Progenitor cell of endocrine pancreas (in vitro differentiated cells): Measurements from ENCODE around the gene SHC4. TPM values are rescaled to one million over a fixed set of nuclear protein-coding genes. Genes with fewer than 3 reads are reported as not detected.

ENCODE experiments used
- DNase-seq: peaks from one replicate; pipeline ENCODE4 v3.0.0; 2021; ENCODE audit warnings: low spot score; ENCODE audit not compliant: unreplicated experiment
- H3K27ac Mint-ChIP-seq: 2 replicates; pipeline ENCODE4 v1.8.0; 2021; ENCODE audit warnings: mild to moderate bottlenecking, moderate library complexity, mixed read lengths
- H3K27me3 Mint-ChIP-seq: 2 replicates; pipeline ENCODE4 v1.8.0; 2021; ENCODE audit warnings: mixed read lengths
- H3K36me3 Mint-ChIP-seq: 2 replicates; pipeline ENCODE4 v1.8.0; 2022; ENCODE audit warnings: mixed read lengths; ENCODE audit not compliant: insufficient read depth
- H3K4me1 Mint-ChIP-seq: 2 replicates; pipeline ENCODE4 v1.8.0; 2021; ENCODE audit warnings: low read depth, mixed read lengths
- H3K4me3 Mint-ChIP-seq: 2 replicates; pipeline ENCODE4 v1.8.0; 2021; ENCODE audit warnings: low read depth, mild to moderate bottlenecking, moderate library complexity, mixed read lengths
- H3K9me3 Mint-ChIP-seq: 2 replicates; pipeline ENCODE4 v1.8.0; 2021; ENCODE audit warnings: low read depth, mixed read lengths
- CTCF ChIP-seq: fragments of 200-600 bp; sonication (generic); IDR thresholded peaks from one replicate; pipeline ENCODE4 v1.5.0; 2021; ENCODE audit warnings: antibody characterized with exemption, mild to moderate bottlenecking; ENCODE audit not compliant: unreplicated experiment
- total RNA-seq: library from RNA; stranded (reverse); gene quantifications from 2 replicates; pipeline ENCODE4 v1.2.1, GENCODE V29; 2021

Gene SHC4
- total RNA-seq, 1 donor from 2014 or later = 0.36 TPM

DNA sequence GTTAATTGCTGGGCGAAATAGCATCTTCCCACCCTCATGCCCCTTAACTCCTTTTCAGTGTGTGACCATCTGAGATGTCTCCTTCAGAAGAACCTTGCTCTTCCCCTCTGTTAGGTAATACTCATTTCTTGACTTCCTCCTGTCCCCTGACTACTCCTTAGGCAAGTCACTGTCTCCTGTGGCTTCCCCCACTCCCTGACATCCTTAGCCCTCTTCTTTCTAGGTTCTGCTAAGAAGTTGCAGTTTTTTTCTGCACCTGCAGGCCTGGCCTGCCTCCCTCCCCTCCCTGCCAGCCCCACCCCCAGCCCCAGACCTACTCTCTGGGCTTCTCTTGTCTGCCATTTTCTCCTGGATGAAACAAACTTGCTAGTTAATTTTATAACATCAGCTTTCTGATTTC is 101.0 kb downstream of the SHC4 start:
- DNase-seq = no peak

DNA sequence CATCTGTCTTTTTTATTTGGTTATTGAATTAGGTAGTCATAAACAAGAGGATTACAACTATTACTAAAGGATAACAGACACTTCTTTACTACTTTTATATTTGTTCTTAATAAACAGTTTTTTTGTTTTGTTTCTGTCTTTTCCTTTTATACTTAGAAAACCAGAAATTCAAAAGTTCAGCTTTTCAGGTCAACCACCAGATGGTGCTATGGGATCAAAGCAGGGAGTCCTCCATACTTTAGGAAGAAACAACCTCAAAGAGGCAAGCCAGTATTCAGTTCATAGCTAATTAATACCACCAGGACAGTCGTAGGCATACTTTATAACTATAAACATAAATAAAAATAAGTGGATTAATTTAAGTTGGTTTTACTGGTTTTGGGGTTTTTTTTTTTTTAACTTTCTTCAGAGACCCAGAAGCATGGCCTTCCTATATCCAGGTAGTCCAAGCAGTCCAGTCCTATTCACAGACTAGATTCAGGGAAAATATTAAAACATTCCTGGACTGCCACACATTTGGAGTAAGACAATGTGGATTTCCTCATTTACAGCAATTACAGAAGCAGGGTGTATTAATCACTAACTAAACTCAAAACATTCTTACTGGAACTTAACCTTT is 101.8 kb downstream of the SHC4 start:
- TF ChIP-seq CTCF = peak; percentile 94
- H3K36me3 Mint-ChIP-seq = no peaks in the 10 kb centered on the region
- H3K9me3 Mint-ChIP-seq = no peaks in the 10 kb centered on the region
- no peak for DNase-seq
- H3K4me3 Mint-ChIP-seq = no peak overlapping the region
- no peak overlapping the region for H3K27ac Mint-ChIP-seq
- H3K27me3 Mint-ChIP-seq = no peaks in the 10 kb centered on the region
- peaks cover 1% of the 10 kb centered on the region for H3K4me1 Mint-ChIP-seq

More for the DNA sequence above, 101.0 kb downstream of the SHC4 start:
- Mint-ChIP-seq H3K36me3 (no peaks in the 10 kb centered on the region), H3K27ac (no peak overlapping the region), H3K9me3 (no peaks in the 10 kb centered on the region), H3K27me3 (no peaks in the 10 kb centered on the region), H3K4me1 (no peaks in the 10 kb centered on the region), H3K4me3 (no peak overlapping the region)
- TF ChIP-seq CTCF = no peak

DNA sequence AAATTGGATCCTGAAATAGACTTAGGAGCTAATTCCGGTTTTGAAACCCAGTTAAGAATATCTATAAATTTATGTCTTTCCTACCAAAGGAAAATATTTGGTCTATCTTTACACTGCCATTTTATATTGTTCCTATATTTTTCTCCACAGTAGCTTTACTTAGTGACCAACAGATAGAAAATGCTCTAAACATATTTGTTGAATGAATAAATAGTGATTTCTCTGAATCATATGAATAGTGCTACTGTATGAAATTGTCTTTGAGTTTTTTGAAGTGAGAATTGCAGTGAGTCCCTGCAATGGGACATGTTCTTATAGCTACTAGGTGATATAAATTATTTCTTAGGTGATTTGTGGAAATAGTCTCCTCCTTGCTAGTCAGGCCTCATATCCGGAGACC is 104.3 kb downstream of the SHC4 start:
- Mint-ChIP-seq H3K27me3 (no peaks in the 10 kb centered on the region), H3K36me3 (no peaks in the 10 kb centered on the region), H3K4me1 (peaks cover 7% of the 10 kb centered on the region), H3K27ac (no peak overlapping the region), H3K4me3 (no peak overlapping the region), H3K9me3 (no peaks in the 10 kb centered on the region)
- DNase-seq = no peak
- no peak for TF ChIP-seq CTCF

GRCh38 chr15:48858401-48858800 is 105.3 kb downstream of the SHC4 start:
- Mint-ChIP-seq H3K36me3 (no peaks in the 10 kb centered on the region), H3K9me3 (peaks cover 3% of the 10 kb centered on the region), H3K27me3 (no peaks in the 10 kb centered on the region), H3K27ac (no peak overlapping the region), H3K4me1 (peaks cover 7% of the 10 kb centered on the region), H3K4me3 (no peak overlapping the region)
- no peak for DNase-seq
- TF ChIP-seq CTCF = no peak

GRCh38 chr15:48856942-48857341 is 106.8 kb downstream of the SHC4 start:
- Mint-ChIP-seq H3K4me3 (no peak overlapping the region), H3K27ac (no peak overlapping the region), H3K9me3 (peaks cover 3% of the 10 kb centered on the region), H3K36me3 (no peaks in the 10 kb centered on the region), H3K27me3 (no peaks in the 10 kb centered on the region), H3K4me1 (peaks cover 7% of the 10 kb centered on the region)
- DNase-seq = no peak
- TF ChIP-seq CTCF = no peak
